Limb (tissue), 2 donors: Measurements from ENCODE around the gene THSD7B.
"Not testable (repeated sequence)": the region's sequence is repeated elsewhere in the genome, so short reads cannot be mapped to it uniquely, and the experiment has no call there.

Source experiments
- DNase-seq, 2 donors: peaks; one replicate each; pipeline ENCODE4 v3.0.0-alpha.2; 2016; ENCODE audit errors: extremely low spot score in 2 of 2

THSD7B gene

GRCh38 chr2:137674991-137675390 lies 909.6 kb downstream of the THSD7B start:
- no peak for DNase-seq

- no peak for DNase-seq
Observed at GRCh38 chr2:137675584-137676327, 910.4 kb downstream of the THSD7B start.

- no peak for DNase-seq
Observed at GRCh38 chr2:137676346-137676745, 911.0 kb downstream of the THSD7B start.

- DNase-seq, result no peak
Observed at GRCh38 chr2:137677466-137677865, 912.1 kb downstream of the THSD7B start.

GRCh38 chr2:137689549-137689948 lies 924.2 kb downstream of the THSD7B start:
- no peak for DNase-seq

GRCh38 chr2:137693534-137693933 lies 928.2 kb downstream of the THSD7B start:
- no peak for DNase-seq

- DNase-seq, result no peak
Observed at GRCh38 chr2:137696916-137697315, 931.6 kb downstream of the THSD7B start.

GRCh38 chr2:137700250-137700649 lies 934.9 kb downstream of the THSD7B start:
- not testable (repeated sequence) for DNase-seq

GRCh38 chr2:137700681-137701080 lies 935.3 kb downstream of the THSD7B start:
- no peak for DNase-seq

- DNase-seq, result no peak
Observed at GRCh38 chr2:137705296-137705695, 940.0 kb downstream of the THSD7B start.

- DNase-seq, result peak in 1 of 2 donors; percentile 35
Observed at GRCh38 chr2:137706786-137707613, 941.7 kb downstream of the THSD7B start.

- no peak for DNase-seq
Observed at GRCh38 chr2:137708311-137708710, 943.0 kb downstream of the THSD7B start.

- DNase-seq, result no peak
Observed at GRCh38 chr2:137715731-137716191, 950.4 kb downstream of the THSD7B start.

GRCh38 chr2:137718786-137719185 lies 953.4 kb downstream of the THSD7B start:
- no peak for DNase-seq

GRCh38 chr2:137721733-137722132 lies 956.4 kb downstream of the THSD7B start:
- DNase-seq, result no peak

- DNase-seq, result no peak
Observed at GRCh38 chr2:137724912-137725311, 959.6 kb downstream of the THSD7B start.
